ENCODE measurements around the gene SNRPA.
A peak's percentile ranks its signal among the peaks of the same experiment; 100 is the strongest.

Gene SNRPA

DNA sequence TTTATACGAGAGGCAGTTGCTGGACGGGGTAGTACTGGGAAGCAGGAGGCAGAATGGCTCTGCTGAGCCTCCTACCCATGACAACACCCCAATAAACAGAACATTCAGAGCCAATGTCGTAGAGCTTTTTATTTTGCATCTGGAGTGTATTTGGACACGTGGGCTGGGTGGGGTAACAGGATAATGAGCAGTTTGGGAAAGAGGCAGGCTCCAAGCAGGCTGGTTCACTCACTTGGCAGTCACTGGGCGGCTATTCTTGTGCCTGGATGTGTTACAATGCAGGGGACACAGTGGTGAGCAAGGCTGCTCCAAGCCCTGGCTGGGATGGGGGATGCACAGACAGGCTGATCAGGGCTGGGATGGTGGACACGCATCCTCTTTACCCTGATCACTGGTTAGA, 10.3 kb upstream of the SNRPA start:
- H3K27me3 ChIP-seq (ENCODE audit: control insufficient read depth, insufficient read depth, low read length), result no peaks in the 10 kb centered on the region
- no peaks in the 10 kb centered on the region for H3K9me3 ChIP-seq (ENCODE audit: control insufficient read depth, insufficient read depth, low read length)
- no peak overlapping the region for H3K4me3 ChIP-seq (ENCODE audit: low read depth, low read length)
- H3K36me3 ChIP-seq (ENCODE audit: control insufficient read depth, insufficient read depth, low read length), result peaks cover 29% of the 10 kb centered on the region
- H3K9ac ChIP-seq (ENCODE audit: low read depth, low read length), result no peak overlapping the region
- peaks cover 7% of the 10 kb centered on the region for H3K4me1 ChIP-seq (ENCODE audit: control insufficient read depth, insufficient read depth, low read length)

DNA sequence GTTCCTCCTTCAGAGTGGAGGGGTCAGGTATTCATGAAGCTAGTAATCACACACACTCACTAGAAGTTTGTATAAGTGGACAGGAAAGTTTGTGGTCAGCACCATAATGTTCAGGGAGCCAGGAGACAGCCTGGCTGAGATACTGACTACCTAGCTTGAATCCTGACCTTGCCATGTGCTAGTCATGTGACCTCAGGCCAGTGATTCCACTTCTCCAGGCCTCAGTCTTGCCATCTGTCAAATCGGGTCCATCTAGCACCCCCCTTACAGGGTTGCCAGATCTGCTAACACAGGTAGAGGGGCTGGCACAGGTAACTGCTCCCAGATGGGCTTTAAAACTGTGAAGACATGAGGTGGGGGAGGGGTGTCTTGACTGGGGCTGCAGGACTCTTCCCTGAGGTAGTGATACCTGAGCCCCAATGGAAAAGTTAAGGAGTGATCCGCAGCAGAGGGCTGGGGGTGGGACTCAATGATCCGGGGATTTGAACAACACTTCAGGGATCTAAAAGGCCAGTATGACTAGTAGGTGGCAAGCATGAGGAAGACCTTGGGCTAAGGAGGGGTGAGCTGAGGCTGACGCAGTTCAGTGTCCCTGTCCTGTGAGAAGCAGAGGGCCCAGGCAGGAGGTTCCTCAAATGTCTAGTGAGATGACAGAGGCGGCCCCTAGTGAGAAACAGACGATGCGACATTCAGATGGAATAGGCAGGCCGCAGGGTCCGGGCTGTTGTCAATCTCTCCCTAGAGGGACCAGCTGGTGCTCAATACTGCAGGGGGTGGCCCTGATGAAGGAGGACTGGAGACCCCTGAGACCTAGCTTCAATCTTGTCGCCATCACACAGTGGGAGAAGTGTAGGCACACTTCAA, 9.2 kb upstream of the SNRPA start:
- Histone ChIP-seq H3K27me3 (ENCODE audit: control insufficient read depth, insufficient read depth, low read length) (no peaks in the 10 kb centered on the region), H3K4me1 (ENCODE audit: control insufficient read depth, insufficient read depth, low read length) (peaks cover 7% of the 10 kb centered on the region), H3K9me3 (ENCODE audit: control insufficient read depth, insufficient read depth, low read length) (no peaks in the 10 kb centered on the region), H3K4me3 (ENCODE audit: low read depth, low read length) (no peak overlapping the region), H3K36me3 (ENCODE audit: control insufficient read depth, insufficient read depth, low read length) (peaks cover 27% of the 10 kb centered on the region), H3K9ac (ENCODE audit: low read depth, low read length) (no peak overlapping the region)

GRCh38 chr19:40742477-40742876, 8.5 kb upstream of the SNRPA start:
- Histone ChIP-seq H3K4me1 (ENCODE audit: control insufficient read depth, insufficient read depth, low read length) (peaks cover 7% of the 10 kb centered on the region), H3K9ac (ENCODE audit: low read depth, low read length) (no peak overlapping the region), H3K27me3 (ENCODE audit: control insufficient read depth, insufficient read depth, low read length) (no peaks in the 10 kb centered on the region), H3K36me3 (ENCODE audit: control insufficient read depth, insufficient read depth, low read length) (peaks cover 20% of the 10 kb centered on the region), H3K9me3 (ENCODE audit: control insufficient read depth, insufficient read depth, low read length) (no peaks in the 10 kb centered on the region), H3K4me3 (ENCODE audit: low read depth, low read length) (no peak overlapping the region)

DNA sequence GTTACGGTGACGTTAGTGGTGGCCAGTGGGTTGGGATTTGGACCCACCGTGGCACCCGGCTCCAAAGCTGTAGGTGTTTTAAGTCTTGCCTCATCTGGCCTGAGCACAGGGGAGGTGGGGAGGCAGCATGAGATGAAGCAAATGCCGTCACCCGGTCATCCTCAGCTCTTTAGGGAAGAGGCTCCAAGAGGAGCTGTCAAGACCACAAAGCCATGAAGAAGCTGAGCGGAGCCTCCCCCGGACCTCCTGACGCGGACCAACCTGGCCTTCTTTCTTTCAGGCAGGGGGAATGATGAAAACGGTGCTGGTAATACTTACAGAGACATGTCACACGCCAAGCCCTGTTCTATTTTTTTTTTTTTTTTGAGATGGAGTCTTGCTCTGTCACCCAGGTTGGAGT, 8.1 kb upstream of the SNRPA start:
- H3K9me3 ChIP-seq (ENCODE audit: control insufficient read depth, insufficient read depth, low read length), result no peaks in the 10 kb centered on the region
- no peaks in the 10 kb centered on the region for H3K27me3 ChIP-seq (ENCODE audit: control insufficient read depth, insufficient read depth, low read length)
- H3K4me1 ChIP-seq (ENCODE audit: control insufficient read depth, insufficient read depth, low read length), result peaks cover 7% of the 10 kb centered on the region
- peaks cover 18% of the 10 kb centered on the region for H3K36me3 ChIP-seq (ENCODE audit: control insufficient read depth, insufficient read depth, low read length)
- no peak overlapping the region for H3K9ac ChIP-seq (ENCODE audit: low read depth, low read length)
- H3K4me3 ChIP-seq (ENCODE audit: low read depth, low read length), result no peak overlapping the region

DNA sequence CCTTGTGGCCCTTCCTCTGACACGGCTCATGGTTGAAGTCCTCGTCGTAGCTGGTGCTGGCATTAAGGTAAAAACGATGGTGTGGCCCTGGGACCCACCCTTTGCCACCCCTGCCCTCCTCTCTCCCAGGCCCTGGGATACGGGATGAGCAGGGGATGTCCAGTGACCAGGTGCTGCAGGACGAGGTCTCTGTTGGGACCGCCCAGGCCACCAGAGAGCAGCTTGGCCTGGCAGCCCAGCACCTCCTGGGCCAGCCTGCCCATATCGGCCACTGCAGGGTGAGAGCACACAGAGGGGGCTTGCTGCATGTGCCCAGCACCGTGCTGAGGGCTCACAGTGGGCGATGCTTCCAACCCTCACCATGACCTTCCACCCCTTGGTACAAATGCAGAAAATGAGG, 7.1 kb upstream of the SNRPA start:
- peaks cover 7% of the 10 kb centered on the region for H3K4me1 ChIP-seq (ENCODE audit: control insufficient read depth, insufficient read depth, low read length)
- H3K9ac ChIP-seq (ENCODE audit: low read depth, low read length), result no peak overlapping the region
- no peaks in the 10 kb centered on the region for H3K27me3 ChIP-seq (ENCODE audit: control insufficient read depth, insufficient read depth, low read length)
- H3K36me3 ChIP-seq (ENCODE audit: control insufficient read depth, insufficient read depth, low read length), result peaks cover 18% of the 10 kb centered on the region
- no peak overlapping the region for H3K4me3 ChIP-seq (ENCODE audit: low read depth, low read length)
- no peaks in the 10 kb centered on the region for H3K9me3 ChIP-seq (ENCODE audit: control insufficient read depth, insufficient read depth, low read length)

- Histone ChIP-seq H3K4me3 (ENCODE audit: low read depth, low read length) (no peak overlapping the region), H3K27me3 (ENCODE audit: control insufficient read depth, insufficient read depth, low read length) (no peaks in the 10 kb centered on the region), H3K9ac (ENCODE audit: low read depth, low read length) (peak overlapping the region; percentile 42), H3K4me1 (ENCODE audit: control insufficient read depth, insufficient read depth, low read length) (peaks cover 8% of the 10 kb centered on the region), H3K36me3 (ENCODE audit: control insufficient read depth, insufficient read depth, low read length) (peaks cover 16% of the 10 kb centered on the region), H3K9me3 (ENCODE audit: control insufficient read depth, insufficient read depth, low read length) (no peaks in the 10 kb centered on the region)
These were observed 6.2 kb upstream of the SNRPA start for GRCh38 chr19:40744554-40745401.

- Histone ChIP-seq H3K27me3 (ENCODE audit: control insufficient read depth, insufficient read depth, low read length) (no peaks in the 10 kb centered on the region), H3K36me3 (ENCODE audit: control insufficient read depth, insufficient read depth, low read length) (peaks cover 14% of the 10 kb centered on the region), H3K4me1 (ENCODE audit: control insufficient read depth, insufficient read depth, low read length) (peaks cover 11% of the 10 kb centered on the region), H3K4me3 (ENCODE audit: low read depth, low read length) (no peak overlapping the region), H3K9me3 (ENCODE audit: control insufficient read depth, insufficient read depth, low read length) (no peaks in the 10 kb centered on the region), H3K9ac (ENCODE audit: low read depth, low read length) (peak overlapping the region; percentile 42)
These were observed 5.6 kb upstream of the SNRPA start for GRCh38 chr19:40745402-40745780.

- peaks cover 9% of the 10 kb centered on the region for H3K4me1 ChIP-seq (ENCODE audit: control insufficient read depth, insufficient read depth, low read length)
- H3K9ac ChIP-seq (ENCODE audit: low read depth, low read length), result no peak overlapping the region
- no peaks in the 10 kb centered on the region for H3K9me3 ChIP-seq (ENCODE audit: control insufficient read depth, insufficient read depth, low read length)
- H3K36me3 ChIP-seq (ENCODE audit: control insufficient read depth, insufficient read depth, low read length), result peaks cover 11% of the 10 kb centered on the region
- H3K4me3 ChIP-seq (ENCODE audit: low read depth, low read length), result no peak overlapping the region
- H3K27me3 ChIP-seq (ENCODE audit: control insufficient read depth, insufficient read depth, low read length), result no peaks in the 10 kb centered on the region
These were observed 3.5 kb upstream of the SNRPA start for GRCh38 chr19:40747536-40747935.

- H3K4me1 ChIP-seq (ENCODE audit: control insufficient read depth, insufficient read depth, low read length), result peaks cover 8% of the 10 kb centered on the region
- H3K36me3 ChIP-seq (ENCODE audit: control insufficient read depth, insufficient read depth, low read length), result peaks cover 17% of the 10 kb centered on the region
- no peaks in the 10 kb centered on the region for H3K9me3 ChIP-seq (ENCODE audit: control insufficient read depth, insufficient read depth, low read length)
- no peaks in the 10 kb centered on the region for H3K27me3 ChIP-seq (ENCODE audit: control insufficient read depth, insufficient read depth, low read length)
- peak within 1 kb of the TSS; percentile 99 for H3K9ac ChIP-seq (ENCODE audit: low read depth, low read length)
- H3K4me3 ChIP-seq (ENCODE audit: low read depth, low read length), result peak within 1 kb of the TSS; percentile 78
These were observed 737 bp upstream of the SNRPA start, which contains the start of gene ACTMAP for GRCh38 chr19:40750058-40750873. TSS of gene ACTMAP (minus strand) at chr19:40750477. CDS start at chr19:40749803, 674 bp downstream.

- Histone ChIP-seq H3K9ac (ENCODE audit: low read depth, low read length) (no peak overlapping the region), H3K9me3 (ENCODE audit: control insufficient read depth, insufficient read depth, low read length) (no peaks in the 10 kb centered on the region), H3K4me1 (ENCODE audit: control insufficient read depth, insufficient read depth, low read length) (peaks cover 8% of the 10 kb centered on the region), H3K36me3 (ENCODE audit: control insufficient read depth, insufficient read depth, low read length) (peaks cover 28% of the 10 kb centered on the region), H3K27me3 (ENCODE audit: control insufficient read depth, insufficient read depth, low read length) (no peaks in the 10 kb centered on the region), H3K4me3 (ENCODE audit: low read depth, low read length) (peak overlapping the region; percentile 78)
These were observed 1.3 kb downstream of the SNRPA start for GRCh38 chr19:40752257-40752781.

DNA sequence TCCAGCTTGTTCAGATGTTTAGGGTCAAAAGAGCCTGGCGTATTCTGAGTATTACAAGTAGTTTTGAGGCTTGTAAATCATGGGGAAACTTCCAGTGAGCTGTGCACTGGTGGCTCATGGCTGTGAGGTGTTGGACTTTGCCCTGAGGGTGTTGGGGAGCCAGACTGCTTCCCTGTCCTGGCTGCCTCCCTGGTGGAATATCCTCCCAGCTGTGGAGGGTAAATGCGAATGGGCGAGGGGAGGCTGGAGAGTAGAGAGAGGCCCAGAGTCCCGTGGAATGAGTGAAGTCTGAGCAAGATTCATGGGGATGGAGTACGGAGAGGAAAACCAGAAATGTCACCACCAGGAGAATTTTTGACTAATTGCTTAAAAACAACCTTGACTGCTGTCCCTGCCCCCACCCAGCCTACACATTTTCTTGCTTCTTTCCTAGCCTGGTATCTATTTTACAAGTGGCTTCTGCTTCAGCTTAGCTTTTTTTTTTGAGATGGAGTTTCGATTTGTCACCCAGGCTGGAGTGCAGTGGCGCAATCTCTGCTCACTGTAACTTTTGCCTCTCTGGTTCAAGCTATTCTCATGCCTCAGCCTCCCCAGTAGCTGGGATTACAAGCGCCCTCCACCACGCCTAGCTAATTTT, 3.7 kb downstream of the SNRPA start:
- Histone ChIP-seq H3K9me3 (ENCODE audit: control insufficient read depth, insufficient read depth, low read length) (no peaks in the 10 kb centered on the region), H3K27me3 (ENCODE audit: control insufficient read depth, insufficient read depth, low read length) (no peaks in the 10 kb centered on the region), H3K36me3 (ENCODE audit: control insufficient read depth, insufficient read depth, low read length) (peaks cover 43% of the 10 kb centered on the region), H3K9ac (ENCODE audit: low read depth, low read length) (no peak overlapping the region), H3K4me1 (ENCODE audit: control insufficient read depth, insufficient read depth, low read length) (peaks cover 8% of the 10 kb centered on the region), H3K4me3 (ENCODE audit: low read depth, low read length) (no peak overlapping the region)

Measured in iPS-15b (cell line).